ENCODE measurements around the gene HLA-DMB. TPM values are rescaled to one million over a fixed set of nuclear protein-coding genes. Genes with fewer than 3 reads are reported as not detected.
A peak's percentile ranks its signal among the peaks of the same experiment; 100 is the strongest.

The HLA-DMB gene
- 1 to 10 TPM in 2 of 3 donors, under 1 TPM in 1; 0.46 to 1.6 (median 1.4) TPM for total RNA-seq

DNA sequence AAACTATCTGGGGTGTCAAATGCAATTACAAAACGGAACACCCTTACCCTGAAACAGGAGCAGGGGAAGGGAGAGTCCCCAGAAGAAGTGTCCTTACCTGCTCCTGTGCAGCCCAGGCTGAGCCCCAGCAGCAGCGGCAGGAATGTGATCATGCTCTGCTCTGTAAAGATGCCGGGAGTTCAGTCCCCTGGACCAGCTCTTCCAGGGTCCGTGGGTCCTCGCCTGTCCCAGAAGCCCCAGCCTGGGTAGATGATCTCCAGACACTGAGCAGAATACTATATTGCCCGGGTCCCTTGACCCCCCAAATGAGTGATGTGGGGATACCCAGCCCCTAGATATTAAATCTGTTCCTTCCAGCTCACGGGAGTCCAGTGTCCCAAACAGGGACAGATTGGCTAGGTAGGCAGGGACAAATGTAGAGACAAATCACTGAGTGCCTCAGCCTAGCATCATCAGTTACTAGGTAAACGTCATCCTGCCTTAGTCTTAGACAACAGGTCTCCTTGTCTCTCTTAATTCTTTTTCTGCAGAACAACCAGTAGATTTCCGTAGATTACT is at the start of gene HLA-DMB:
Gene HLA-DMB (minus strand): TSS at position 373 of the 558 bp plus-strand sequence. CDS start 221 bp downstream, at position 152.
- Mint-ChIP-seq H3K27me3 (ENCODE audit: low read depth) (no peaks in the 10 kb centered on the region), H3K36me3 (ENCODE audit: insufficient read depth) (peaks cover 2% of the 10 kb centered on the region), H3K4me1 (ENCODE audit: low read depth) (peaks cover 59% of the 10 kb centered on the region), H3K9me3 (no peaks in the 10 kb centered on the region), H3K4me3 (peak within 1 kb of the TSS; percentile 84)
- peak; percentile 82 to 83 for ATAC-seq
- DNase-seq: peak; percentile 23

DNA sequence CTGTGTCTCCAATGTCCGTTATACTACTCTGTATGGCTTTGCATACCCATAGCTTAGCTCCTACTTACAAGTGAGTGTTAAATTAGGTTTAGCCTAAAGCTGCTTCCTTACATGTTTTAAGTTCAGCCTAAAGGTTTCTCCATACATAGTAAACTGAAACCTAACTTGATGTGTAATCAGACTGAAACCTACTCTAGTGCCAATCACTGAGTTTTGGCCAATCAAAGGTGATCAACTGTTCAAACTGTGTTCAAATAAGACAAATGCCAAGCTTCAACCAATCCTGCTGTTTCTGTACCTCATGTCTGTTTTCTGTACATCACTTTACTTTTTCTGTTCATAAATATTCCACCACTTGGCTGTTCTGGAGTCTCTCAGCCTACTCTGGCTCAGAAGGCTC is 48.5 kb upstream of the HLA-DMB start:
- Mint-ChIP-seq H3K27me3 (ENCODE audit: low read depth) (no peaks in the 10 kb centered on the region), H3K36me3 (ENCODE audit: insufficient read depth) (no peaks in the 10 kb centered on the region), H3K4me3 (no peak overlapping the region), H3K4me1 (ENCODE audit: low read depth) (peaks cover 4% of the 10 kb centered on the region), H3K9me3 (no peaks in the 10 kb centered on the region)
- DNase-seq (no peak), ATAC-seq (peak; percentile 32 to 41)

GRCh38 chr6:32984622-32985389 is 44.0 kb upstream of the HLA-DMB start:
- Mint-ChIP-seq H3K27me3 (ENCODE audit: low read depth) (no peaks in the 10 kb centered on the region), H3K4me3 (no peak overlapping the region), H3K9me3 (no peaks in the 10 kb centered on the region), H3K4me1 (ENCODE audit: low read depth) (peaks cover 27% of the 10 kb centered on the region), H3K36me3 (ENCODE audit: insufficient read depth) (peaks cover 24% of the 10 kb centered on the region)
- DNase-seq (peak; percentile 89), ATAC-seq (peak; percentile 73 to 74)

- no peaks in the 10 kb centered on the region for H3K27me3 Mint-ChIP-seq (ENCODE audit: low read depth)
- peak; percentile 12 to 22 for ATAC-seq
- no peak for DNase-seq
- H3K36me3 Mint-ChIP-seq (ENCODE audit: insufficient read depth): peaks cover 29% of the 10 kb centered on the region
- H3K4me1 Mint-ChIP-seq (ENCODE audit: low read depth): peaks cover 31% of the 10 kb centered on the region
- H3K9me3 Mint-ChIP-seq: no peaks in the 10 kb centered on the region
- H3K4me3 Mint-ChIP-seq: no peak overlapping the region
Measured at GRCh38 chr6:32983964-32984621, 43.3 kb upstream of the HLA-DMB start.

GRCh38 chr6:32983493-32983848 is 42.6 kb upstream of the HLA-DMB start:
- Mint-ChIP-seq H3K4me1 (ENCODE audit: low read depth) (peaks cover 33% of the 10 kb centered on the region), H3K36me3 (ENCODE audit: insufficient read depth) (peaks cover 32% of the 10 kb centered on the region), H3K4me3 (no peak overlapping the region), H3K9me3 (no peaks in the 10 kb centered on the region), H3K27me3 (ENCODE audit: low read depth) (no peaks in the 10 kb centered on the region)
- ATAC-seq (no peak), DNase-seq (no peak)

- no peak for ATAC-seq
- Mint-ChIP-seq H3K4me1 (ENCODE audit: low read depth) (peaks cover 37% of the 10 kb centered on the region), H3K4me3 (no peak overlapping the region), H3K36me3 (ENCODE audit: insufficient read depth) (peaks cover 37% of the 10 kb centered on the region), H3K27me3 (ENCODE audit: low read depth) (no peaks in the 10 kb centered on the region), H3K9me3 (no peaks in the 10 kb centered on the region)
- DNase-seq: no peak
Measured at GRCh38 chr6:32982702-32983492, 42.1 kb upstream of the HLA-DMB start.

GRCh38 chr6:32982084-32982701 is 41.4 kb upstream of the HLA-DMB start:
- no peaks in the 10 kb centered on the region for H3K27me3 Mint-ChIP-seq (ENCODE audit: low read depth)
- DNase-seq (no peak), ATAC-seq (peak in 1 of 2 donors; percentile 8)
- peaks cover 44% of the 10 kb centered on the region for H3K4me1 Mint-ChIP-seq (ENCODE audit: low read depth)
- no peak overlapping the region for H3K4me3 Mint-ChIP-seq
- no peaks in the 10 kb centered on the region for H3K9me3 Mint-ChIP-seq
- H3K36me3 Mint-ChIP-seq (ENCODE audit: insufficient read depth): peaks cover 44% of the 10 kb centered on the region

- Mint-ChIP-seq H3K36me3 (ENCODE audit: insufficient read depth) (peaks cover 58% of the 10 kb centered on the region), H3K9me3 (no peaks in the 10 kb centered on the region), H3K4me1 (ENCODE audit: low read depth) (peaks cover 60% of the 10 kb centered on the region), H3K27me3 (ENCODE audit: low read depth) (no peaks in the 10 kb centered on the region), H3K4me3 (no peak overlapping the region)
- no peak for DNase-seq
- ATAC-seq: no peak
Measured at GRCh38 chr6:32980488-32981038, 39.7 kb upstream of the HLA-DMB start.

- Mint-ChIP-seq H3K27me3 (ENCODE audit: low read depth) (no peaks in the 10 kb centered on the region), H3K36me3 (ENCODE audit: insufficient read depth) (peaks cover 65% of the 10 kb centered on the region), H3K4me1 (ENCODE audit: low read depth) (peaks cover 66% of the 10 kb centered on the region), H3K4me3 (no peak overlapping the region), H3K9me3 (no peaks in the 10 kb centered on the region)
- ATAC-seq (no peak), DNase-seq (no peak)
Measured at GRCh38 chr6:32979720-32980487, 39.1 kb upstream of the HLA-DMB start.

GRCh38 chr6:32977953-32978324 is 37.1 kb upstream of the HLA-DMB start:
- Mint-ChIP-seq H3K36me3 (ENCODE audit: insufficient read depth) (peaks cover 85% of the 10 kb centered on the region), H3K4me3 (peak overlapping the region; percentile 62), H3K4me1 (ENCODE audit: low read depth) (peaks cover 50% of the 10 kb centered on the region), H3K27me3 (ENCODE audit: low read depth) (no peaks in the 10 kb centered on the region), H3K9me3 (no peaks in the 10 kb centered on the region)
- DNase-seq (no peak), ATAC-seq (no peak)

- H3K36me3 Mint-ChIP-seq (ENCODE audit: insufficient read depth): peaks cover 89% of the 10 kb centered on the region
- peaks cover 49% of the 10 kb centered on the region for H3K4me1 Mint-ChIP-seq (ENCODE audit: low read depth)
- DNase-seq: no peak
Measured at GRCh38 chr6:32977272-32977952, 36.6 kb upstream of the HLA-DMB start.

DNA sequence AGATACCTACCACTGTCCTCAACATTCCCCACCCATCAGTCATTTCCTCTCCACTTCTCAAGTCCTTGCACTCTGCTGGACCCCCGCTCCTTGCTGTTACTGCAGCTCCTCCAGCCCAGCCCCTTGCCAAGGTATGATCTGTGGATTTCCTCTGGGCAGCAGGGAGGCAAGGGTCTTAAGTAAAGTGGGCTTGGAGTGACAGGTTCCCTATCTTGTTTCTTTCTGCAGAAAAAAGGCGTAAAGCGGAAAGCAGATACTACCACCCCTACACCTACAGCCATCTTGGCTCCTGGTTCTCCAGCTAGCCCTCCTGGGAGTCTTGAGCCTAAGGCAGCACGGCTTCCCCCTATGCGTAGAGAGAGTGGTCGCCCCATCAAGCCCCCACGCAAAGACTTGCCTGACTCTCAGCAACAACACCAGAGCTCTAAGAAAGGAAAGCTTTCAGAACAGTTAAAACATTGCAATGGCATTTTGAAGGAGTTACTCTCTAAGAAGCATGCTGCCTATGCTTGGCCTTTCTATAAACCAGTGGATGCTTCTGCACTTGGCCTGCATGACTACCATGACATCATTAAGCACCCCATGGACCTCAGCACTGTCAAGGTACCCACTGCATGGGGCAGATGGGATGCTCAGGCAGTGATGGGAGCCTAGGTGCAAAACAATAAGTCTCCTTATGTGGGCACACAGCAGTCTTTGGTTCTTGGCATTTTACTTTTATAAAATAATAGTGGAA is 35.7 kb upstream of the HLA-DMB start:
- DNase-seq (no peak), ATAC-seq (no peak)
- H3K9me3 Mint-ChIP-seq: no peaks in the 10 kb centered on the region
- H3K36me3 Mint-ChIP-seq (ENCODE audit: insufficient read depth): peaks cover 87% of the 10 kb centered on the region
- H3K4me3 Mint-ChIP-seq: peak overlapping the region; percentile 99
- peaks cover 43% of the 10 kb centered on the region for H3K4me1 Mint-ChIP-seq (ENCODE audit: low read depth)
- H3K27me3 Mint-ChIP-seq (ENCODE audit: low read depth): no peaks in the 10 kb centered on the region

More at GRCh38 chr6:32977272-32977952, 36.6 kb upstream of the HLA-DMB start:
- Mint-ChIP-seq H3K27me3 (ENCODE audit: low read depth) (no peaks in the 10 kb centered on the region), H3K4me3 (peak overlapping the region; percentile 62), H3K9me3 (no peaks in the 10 kb centered on the region)
- ATAC-seq: no peak
